Osteoblast (primary cell): ENCODE results near the gene TBC1D32. TPM values are rescaled to one million over a fixed set of nuclear protein-coding genes. Genes with fewer than 3 reads are reported as not detected.
"Not testable (repeated sequence)": the region's sequence is repeated elsewhere in the genome, so short reads cannot be mapped to it uniquely, and the experiment has no call there.

Source experiments
- DNase-seq: peaks from one replicate; pipeline ENCODE4 v3.0.0; 2011; ENCODE audit warnings: low spot score, mixed read lengths; ENCODE audit not compliant: insufficient read length; ENCODE audit errors: missing footprints
- H2AFZ ChIP-seq: 2 replicates; pipeline ENCODE4 v1.6.0; 2011; ENCODE audit warnings: mild to moderate bottlenecking, low read length
- H3K27ac ChIP-seq: 2 replicates; pipeline ENCODE4 v1.5.1; 2011; ENCODE audit warnings: mild to moderate bottlenecking, low read depth, low read length, moderate library complexity
- H3K27me3 ChIP-seq: 2 replicates; pipeline ENCODE4 v1.6.0; 2012; ENCODE audit warnings: mild to moderate bottlenecking, control low read depth, inconsistent platforms, low read length, moderate library complexity; ENCODE audit not compliant: insufficient read depth
- H3K36me3 ChIP-seq: 2 replicates; pipeline ENCODE4 v1.5.1; 2011; ENCODE audit warnings: mild to moderate bottlenecking, low read length, control low read depth, moderate library complexity; ENCODE audit not compliant: insufficient read depth
- H3K4me1 ChIP-seq: 2 replicates; pipeline ENCODE4 v1.5.1; 2011; ENCODE audit warnings: mild to moderate bottlenecking, low read length, control low read depth, moderate library complexity; ENCODE audit not compliant: insufficient read depth
- H3K4me2 ChIP-seq: 2 replicates; pipeline ENCODE4 v1.6.0; 2011; ENCODE audit warnings: mild to moderate bottlenecking, low read length; ENCODE audit not compliant: insufficient read depth
- H3K4me3 ChIP-seq: fragments of 200-600 bp; sonication (generic); 3 replicates; pipeline ENCODE4 v1.5.1; 2012; ENCODE audit warnings: mild to moderate bottlenecking, low read length, inconsistent platforms; ENCODE audit not compliant: insufficient read depth
- H3K79me2 ChIP-seq: 2 replicates; pipeline ENCODE4 v1.6.0; 2012; ENCODE audit warnings: mild to moderate bottlenecking, low read length, control low read depth, inconsistent platforms; ENCODE audit not compliant: insufficient read depth
- H3K9me3 ChIP-seq: 2 replicates; pipeline ENCODE4 v1.5.1; 2011; ENCODE audit warnings: low read depth, low read length, control low read depth
- H4K20me1 ChIP-seq: 2 replicates; pipeline ENCODE4 v1.6.0; 2012; ENCODE audit warnings: mild to moderate bottlenecking, low read length, control low read depth; ENCODE audit not compliant: insufficient read depth
- total RNA-seq: library from RNA; depleted of rRNA; stranded (reverse); fragments of >200 nt; gene quantifications from 2 replicates; pipeline ENCODE4 v1.2.3, GENCODE V29; 2012
- TF ChIP-seq, protein P1 (sequence below): IDR thresholded peaks from 2 replicates; pipeline ENCODE4 v1.5.1; 2011; ENCODE audit warnings: mild to moderate bottlenecking, low read depth, low read length, moderate library complexity; ENCODE audit errors: extremely low read depth

The TBC1D32 gene
- total RNA-seq, 1 donor = 17.4 TPM

DNA sequence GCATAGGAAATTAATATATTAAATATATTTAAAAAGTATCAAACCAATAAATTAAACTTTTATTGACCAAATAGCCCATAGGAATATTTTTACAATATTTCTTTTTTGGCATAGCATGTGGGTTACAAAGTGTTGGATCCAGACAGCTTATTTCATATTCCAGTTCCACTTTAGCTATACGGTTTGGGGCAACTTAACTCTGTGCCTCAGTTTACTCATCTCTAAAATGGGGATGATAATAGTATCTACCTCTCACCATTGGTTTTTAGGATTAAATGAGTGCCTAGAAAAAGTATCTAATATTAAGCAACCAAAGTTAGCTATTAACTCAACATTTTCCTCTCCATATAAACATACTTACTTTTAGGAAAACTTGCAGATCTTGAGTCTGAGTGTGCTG lies 243.8 kb downstream of the TBC1D32 start:
- Histone ChIP-seq H3K9me3 (no peaks in the 10 kb centered on the region), H3K4me2 (no peak overlapping the region), H3K27me3 (no peaks in the 10 kb centered on the region), H3K79me2 (no peaks in the 10 kb centered on the region), H3K36me3 (no peaks in the 10 kb centered on the region), H4K20me1 (no peaks in the 10 kb centered on the region), H3K4me1 (no peaks in the 10 kb centered on the region), H2AFZ (no peak overlapping the region), H3K4me3 (no peak overlapping the region), H3K27ac (no peak overlapping the region)
- no peak for DNase-seq
- TF ChIP-seq, protein P1, sequence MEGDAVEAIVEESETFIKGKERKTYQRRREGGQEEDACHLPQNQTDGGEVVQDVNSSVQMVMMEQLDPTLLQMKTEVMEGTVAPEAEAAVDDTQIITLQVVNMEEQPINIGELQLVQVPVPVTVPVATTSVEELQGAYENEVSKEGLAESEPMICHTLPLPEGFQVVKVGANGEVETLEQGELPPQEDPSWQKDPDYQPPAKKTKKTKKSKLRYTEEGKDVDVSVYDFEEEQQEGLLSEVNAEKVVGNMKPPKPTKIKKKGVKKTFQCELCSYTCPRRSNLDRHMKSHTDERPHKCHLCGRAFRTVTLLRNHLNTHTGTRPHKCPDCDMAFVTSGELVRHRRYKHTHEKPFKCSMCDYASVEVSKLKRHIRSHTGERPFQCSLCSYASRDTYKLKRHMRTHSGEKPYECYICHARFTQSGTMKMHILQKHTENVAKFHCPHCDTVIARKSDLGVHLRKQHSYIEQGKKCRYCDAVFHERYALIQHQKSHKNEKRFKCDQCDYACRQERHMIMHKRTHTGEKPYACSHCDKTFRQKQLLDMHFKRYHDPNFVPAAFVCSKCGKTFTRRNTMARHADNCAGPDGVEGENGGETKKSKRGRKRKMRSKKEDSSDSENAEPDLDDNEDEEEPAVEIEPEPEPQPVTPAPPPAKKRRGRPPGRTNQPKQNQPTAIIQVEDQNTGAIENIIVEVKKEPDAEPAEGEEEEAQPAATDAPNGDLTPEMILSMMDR = no peak

DNA sequence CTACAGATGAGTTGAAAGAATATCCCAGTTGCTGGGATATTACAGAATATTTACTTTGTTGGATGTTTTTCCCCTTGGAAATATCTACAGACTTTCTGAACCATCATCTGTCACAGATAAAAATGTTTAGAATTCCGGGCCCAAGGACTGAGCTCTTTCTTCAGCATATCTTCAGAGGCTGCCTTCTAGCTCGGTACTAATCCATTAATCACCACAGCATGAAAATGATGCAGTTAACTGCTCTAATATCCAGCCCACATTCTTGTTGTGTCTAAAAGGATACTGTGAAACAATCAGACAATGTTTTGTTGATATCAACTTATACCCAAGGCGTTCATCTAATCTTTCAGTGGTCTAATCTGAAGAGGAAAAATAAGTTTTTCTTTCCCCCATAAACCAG lies 247.4 kb downstream of the TBC1D32 start:
- no peak for DNase-seq
- H3K36me3 ChIP-seq = no peaks in the 10 kb centered on the region
- TF ChIP-seq, protein P1 = no peak
- no peaks in the 10 kb centered on the region for H4K20me1 ChIP-seq
- no peaks in the 10 kb centered on the region for H3K9me3 ChIP-seq
- no peaks in the 10 kb centered on the region for H3K4me1 ChIP-seq
- H2AFZ ChIP-seq = no peak overlapping the region
- H3K4me2 ChIP-seq = no peak overlapping the region
- H3K27ac ChIP-seq = no peak overlapping the region
- H3K79me2 ChIP-seq = no peaks in the 10 kb centered on the region
- H3K27me3 ChIP-seq = no peaks in the 10 kb centered on the region
- no peak overlapping the region for H3K4me3 ChIP-seq

DNA sequence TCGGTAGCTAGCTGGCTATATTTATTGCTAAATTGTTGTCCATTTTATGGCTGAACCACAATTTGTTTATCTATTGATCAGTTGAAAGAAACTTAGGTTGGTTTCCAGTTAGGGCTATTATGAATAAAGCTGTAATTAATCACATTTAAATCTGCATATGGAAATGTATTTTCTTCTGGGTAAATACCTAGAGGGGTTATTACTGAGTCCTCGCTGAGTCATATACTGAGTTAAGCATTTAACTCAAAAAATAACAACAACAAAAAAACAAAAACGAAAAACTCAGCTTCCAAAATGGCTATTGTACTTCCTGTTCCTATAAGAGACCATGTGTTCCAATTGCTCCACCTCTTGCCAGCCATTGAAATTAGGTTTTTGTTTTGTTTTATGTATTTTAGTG lies 258.2 kb downstream of the TBC1D32 start:
- H4K20me1 ChIP-seq = no peaks in the 10 kb centered on the region
- TF ChIP-seq, protein P1 = no peak
- H3K36me3 ChIP-seq = no peaks in the 10 kb centered on the region
- no peak overlapping the region for H3K4me2 ChIP-seq
- no peaks in the 10 kb centered on the region for H3K27me3 ChIP-seq
- H3K4me1 ChIP-seq = no peaks in the 10 kb centered on the region
- H2AFZ ChIP-seq = no peak overlapping the region
- H3K79me2 ChIP-seq = no peaks in the 10 kb centered on the region
- no peaks in the 10 kb centered on the region for H3K9me3 ChIP-seq
- no peak for DNase-seq
- no peak overlapping the region for H3K4me3 ChIP-seq
- H3K27ac ChIP-seq = no peak overlapping the region

DNA sequence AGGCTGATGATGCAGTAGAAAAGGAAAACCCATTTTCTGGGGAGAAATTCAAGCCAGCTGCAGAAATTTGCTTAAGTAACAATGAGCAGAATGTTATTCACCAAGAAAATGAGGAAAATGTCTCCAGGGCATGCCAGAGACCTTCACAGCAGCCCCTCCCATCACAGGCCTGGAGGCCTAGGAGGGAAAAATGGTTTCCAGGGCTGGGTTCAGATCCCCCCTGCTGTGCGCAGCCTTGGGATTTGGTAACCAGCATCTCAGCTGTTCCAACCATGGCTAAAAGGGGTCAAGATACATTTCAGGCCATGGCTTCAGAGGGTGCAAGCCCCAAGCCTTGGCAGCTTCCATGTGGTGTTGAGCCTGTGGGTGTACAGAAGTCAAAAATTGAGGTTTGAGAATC lies 265.5 kb downstream of the TBC1D32 start:
- H3K36me3 ChIP-seq, DNase-seq, H3K4me2 ChIP-seq, H3K27ac ChIP-seq, H2AFZ ChIP-seq, H3K4me3 ChIP-seq, H3K4me1 ChIP-seq, H4K20me1 ChIP-seq, H3K79me2 ChIP-seq, H3K27me3 ChIP-seq, H3K9me3 ChIP-seq: not testable (repeated sequence)
